Endothelial cell of hepatic sinusoid (primary cell): ENCODE data around the gene RCOR3.
"Not testable (repeated sequence)": the region's sequence is repeated elsewhere in the genome, so short reads cannot be mapped to it uniquely, and the experiment has no call there.

Experiments
- in situ Hi-C: cut with HindIII; loops from 2 replicates; pipeline ENCODE4 v1.10.0; 2017; ENCODE audit warnings: low sequenced_read_pairs

Gene RCOR3

GRCh38 chr1:211259638-211260126, 516 bp downstream of the RCOR3 start:
- in situ Hi-C loops: no loop called here

DNA sequence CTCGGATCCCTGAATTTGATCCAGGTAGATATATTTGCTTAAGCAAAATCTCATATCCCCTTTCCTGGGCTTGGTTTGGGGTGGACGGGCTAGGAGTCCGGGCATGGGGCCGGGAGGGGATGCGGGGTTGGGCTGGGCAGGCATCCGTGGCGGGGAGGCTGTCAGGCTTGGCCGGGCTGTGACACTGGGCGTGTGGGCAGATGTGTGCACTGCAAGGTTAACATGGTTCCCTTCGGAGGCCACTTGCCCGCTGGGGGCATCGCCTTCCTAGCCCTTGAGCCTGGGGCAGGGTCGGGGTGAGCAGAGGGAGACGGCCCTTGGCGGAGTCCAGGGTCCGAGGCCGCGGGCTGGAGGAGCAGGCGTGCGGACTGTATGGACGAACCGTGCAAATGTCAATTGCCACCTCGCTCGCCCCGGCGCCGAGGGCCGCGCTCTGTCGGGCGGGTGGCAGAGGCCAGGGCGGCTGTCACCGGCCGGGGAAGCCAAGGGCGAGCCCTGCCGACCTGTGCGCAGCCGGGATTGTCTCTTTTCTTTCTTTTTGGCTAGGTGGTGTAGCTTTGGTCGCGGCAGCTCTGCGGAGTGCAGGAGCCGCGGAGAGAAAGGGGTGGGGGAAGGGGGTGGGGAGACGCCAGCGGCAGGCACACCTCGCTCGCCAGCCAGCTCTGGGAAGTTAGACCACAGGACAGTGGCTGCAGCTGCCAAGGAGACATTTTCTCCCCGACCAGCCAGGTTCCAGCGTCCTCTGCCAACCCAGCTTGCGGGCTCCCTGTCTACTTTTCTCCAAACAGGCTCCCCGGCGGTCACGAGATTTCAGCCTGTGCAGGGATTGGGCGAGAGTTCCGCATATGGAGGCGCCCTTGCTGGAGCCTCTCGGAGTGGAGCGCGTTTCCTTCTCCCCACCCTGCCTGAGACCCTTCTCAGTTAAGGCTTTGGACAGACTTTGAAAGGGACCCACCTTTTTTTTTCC, 1.3 kb downstream of the RCOR3 start:
- in situ Hi-C loops: no loop called here

GRCh38 chr1:211261229-211261628, 2.1 kb downstream of the RCOR3 start:
- in situ Hi-C loops: no loop called here

DNA sequence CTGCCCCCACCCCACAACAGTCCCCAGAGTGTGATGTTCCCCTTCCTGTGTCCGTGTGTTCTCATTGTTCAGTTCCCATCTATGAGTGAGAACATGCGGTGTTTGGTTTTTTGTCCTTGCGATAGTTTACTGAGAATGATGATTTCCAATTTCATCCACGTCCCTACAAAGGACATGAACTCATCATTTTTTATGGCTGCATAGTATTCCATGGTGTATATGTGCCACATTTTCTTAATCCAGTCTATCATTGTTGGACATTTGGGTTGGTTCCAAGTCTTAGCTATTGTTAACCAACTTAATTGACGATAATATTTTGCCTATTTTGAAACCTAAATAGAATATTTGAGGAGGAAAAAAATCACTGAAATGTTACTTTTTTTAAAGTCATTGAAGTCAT, 3.9 kb downstream of the RCOR3 start:
- in situ Hi-C loops: not testable (repeated sequence)

GRCh38 chr1:211267204-211267857, 8.2 kb downstream of the RCOR3 start:
- in situ Hi-C loops: no loop called here

DNA sequence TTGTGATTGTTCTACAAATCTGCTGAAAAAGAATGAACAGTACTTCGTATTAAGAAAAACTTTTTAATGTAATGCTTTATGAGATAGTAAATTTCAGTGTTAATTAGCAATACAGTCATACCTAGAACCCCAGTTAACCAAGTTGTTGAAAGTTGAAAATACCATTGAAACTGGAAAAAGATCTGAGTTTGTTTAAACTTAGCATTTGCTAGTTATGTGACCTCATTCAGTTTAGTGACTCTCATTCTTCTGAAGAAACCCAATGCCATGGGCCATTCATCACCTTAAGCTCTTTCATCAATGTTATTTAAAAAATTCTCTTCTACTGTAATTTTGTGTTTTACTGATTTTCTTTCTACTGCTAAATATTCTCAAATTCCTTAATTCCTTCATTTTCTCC, 20.2 kb downstream of the RCOR3 start:
- in situ Hi-C loops: no loop called here

DNA sequence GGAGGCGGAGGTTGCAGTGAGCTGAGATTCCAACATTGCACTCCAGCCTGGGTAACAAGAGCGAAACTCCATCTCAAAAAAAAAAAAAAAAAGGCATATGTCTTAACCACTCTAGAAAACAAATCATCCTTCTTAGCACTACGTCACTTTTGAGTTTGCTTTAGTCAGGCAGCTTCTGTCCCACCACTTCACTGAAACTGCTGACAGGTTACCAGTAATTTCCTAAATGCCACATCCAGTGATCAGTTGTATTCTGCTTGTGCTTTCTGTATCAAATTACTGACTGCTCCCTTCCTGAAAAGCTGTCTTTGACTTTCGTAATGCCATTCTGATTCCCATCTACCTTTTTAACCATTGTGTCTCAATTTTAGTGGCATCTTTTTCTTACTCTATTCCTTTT, 21.7 kb downstream of the RCOR3 start:
- in situ Hi-C loops: no loop called here

DNA sequence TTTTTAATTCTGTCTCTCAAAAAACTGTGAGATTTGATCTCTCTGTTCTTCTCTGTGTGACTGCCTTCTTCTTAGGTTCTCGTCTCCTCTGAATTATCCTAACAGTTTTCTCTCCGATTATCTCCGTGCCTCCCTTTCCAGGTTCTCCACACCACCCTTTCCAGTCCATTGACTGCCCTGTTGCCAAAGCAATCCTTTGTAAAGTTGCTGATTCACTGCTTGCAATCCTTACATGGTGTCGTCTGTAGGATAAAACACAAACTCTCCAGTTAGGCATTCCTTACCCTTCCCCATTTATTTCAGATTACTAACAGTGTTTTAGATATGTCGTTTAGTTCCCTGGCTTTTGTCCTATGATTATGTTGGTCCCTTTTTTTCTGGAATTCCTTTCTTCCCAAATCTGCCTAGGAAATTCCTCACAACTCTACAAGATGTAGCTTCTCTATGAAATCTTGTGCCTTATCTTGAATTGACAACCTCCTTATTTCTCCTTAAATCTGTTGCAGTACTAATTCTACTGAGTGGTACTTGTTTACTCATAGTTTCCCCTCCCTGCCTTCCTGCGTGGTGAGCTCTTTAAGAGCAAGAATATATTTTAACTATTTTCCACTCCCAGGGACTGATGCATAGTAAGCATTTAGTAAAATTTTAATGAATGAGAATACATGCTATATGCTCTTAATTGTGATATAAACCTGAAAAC, 22.3 kb downstream of the RCOR3 start:
- in situ Hi-C loops: no loop called here

DNA sequence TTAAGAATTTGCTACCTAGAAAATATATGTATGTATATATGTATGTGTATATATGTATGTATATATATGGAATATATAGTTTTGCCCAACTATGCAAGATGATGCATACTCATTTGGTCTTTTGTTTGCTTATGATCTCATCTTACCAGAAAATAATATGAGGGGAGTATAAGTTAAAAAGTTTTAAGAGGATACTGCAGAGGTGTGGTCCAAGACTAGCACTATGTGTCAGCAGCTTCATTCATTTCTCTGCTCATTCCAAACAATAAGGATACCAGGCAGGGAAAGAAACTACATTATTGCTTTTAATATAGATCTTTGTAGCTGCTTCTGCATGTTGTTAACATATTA, 22.8 kb downstream of the RCOR3 start:
- in situ Hi-C loops: no loop called here

DNA sequence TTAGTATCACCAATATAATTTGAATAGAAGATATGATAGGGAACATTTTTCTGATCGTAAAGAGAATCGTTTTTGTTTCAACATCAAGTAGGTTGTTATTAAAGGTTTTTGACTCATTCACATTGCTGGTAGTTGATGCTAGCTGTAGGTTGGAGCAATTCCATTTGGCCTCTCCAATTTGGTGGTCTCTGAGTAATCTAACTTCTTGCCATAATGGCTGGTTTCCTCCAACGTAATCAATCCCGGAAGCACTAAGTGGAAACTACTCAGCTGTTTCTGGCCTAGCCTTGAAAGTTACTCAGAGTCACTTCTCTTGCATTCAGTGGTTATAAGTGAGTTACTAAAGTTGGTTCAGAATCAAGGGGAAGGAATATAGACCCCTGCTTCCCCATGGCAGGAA, 26.0 kb downstream of the RCOR3 start:
- in situ Hi-C loops: no loop called here

- in situ Hi-C loops: no loop called here
Measured at GRCh38 chr1:211287218-211287617, 28.1 kb downstream of the RCOR3 start.

DNA sequence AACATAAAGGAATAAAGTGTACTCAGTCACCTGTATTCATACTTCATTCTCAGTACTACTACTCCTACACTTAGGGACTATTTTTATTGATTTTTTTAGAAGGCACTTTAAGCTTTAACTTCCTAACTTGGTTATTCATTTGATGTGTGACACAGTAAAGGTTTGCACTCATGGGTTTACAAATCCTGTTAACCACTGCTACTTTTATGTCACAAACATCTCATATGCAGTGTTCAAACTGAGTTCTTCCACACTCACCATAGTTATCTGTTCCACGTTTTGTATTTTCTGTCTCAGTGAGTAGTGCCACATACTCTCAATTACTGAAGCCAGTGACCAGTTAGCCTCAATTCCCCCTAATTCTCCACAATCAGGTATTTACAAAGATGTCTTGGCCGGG, 33.2 kb downstream of the RCOR3 start:
- in situ Hi-C loops: no loop called here

GRCh38 chr1:211296396-211296795, 37.2 kb downstream of the RCOR3 start:
- in situ Hi-C loops: no loop called here

DNA sequence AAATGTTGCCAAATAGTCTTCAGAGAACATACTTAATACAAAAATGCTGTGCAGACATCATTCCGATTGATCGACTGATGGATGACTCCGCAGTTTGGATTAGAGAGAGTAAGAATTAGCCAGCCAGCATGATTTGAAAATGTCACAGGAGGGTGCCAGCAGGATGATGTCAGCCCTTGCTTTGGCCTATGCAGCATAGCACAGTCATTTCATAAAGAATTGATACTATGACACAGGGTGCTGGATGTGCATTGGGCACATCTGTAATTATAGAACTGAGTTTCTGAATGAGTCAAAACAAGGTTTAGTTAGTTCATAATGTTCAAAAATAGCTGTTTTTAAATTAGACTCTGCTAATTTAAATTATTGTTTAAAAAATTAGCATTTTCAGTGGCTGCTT, 45.9 kb downstream of the RCOR3 start:
- in situ Hi-C loops: no loop called here

DNA sequence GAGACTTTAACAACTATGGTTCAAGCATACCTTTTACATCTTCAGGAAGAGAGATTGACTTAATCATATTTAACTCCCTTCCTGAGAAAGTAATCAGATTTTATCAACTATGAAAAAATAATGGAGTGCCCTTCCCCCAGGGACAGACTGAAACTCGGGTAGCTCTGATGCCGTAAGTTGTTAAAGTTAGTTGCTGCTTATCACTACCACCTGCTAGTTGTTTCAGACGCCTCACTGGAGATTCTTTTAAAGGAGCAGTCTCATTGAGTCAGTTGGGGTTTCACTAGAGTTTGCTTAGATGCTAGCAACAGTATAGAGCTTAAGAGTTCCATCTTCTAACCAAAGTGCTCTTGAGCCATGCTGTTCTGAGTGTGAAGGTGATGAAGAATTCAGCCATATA, 50.5 kb downstream of the RCOR3 start:
- in situ Hi-C loops: no loop called here

DNA sequence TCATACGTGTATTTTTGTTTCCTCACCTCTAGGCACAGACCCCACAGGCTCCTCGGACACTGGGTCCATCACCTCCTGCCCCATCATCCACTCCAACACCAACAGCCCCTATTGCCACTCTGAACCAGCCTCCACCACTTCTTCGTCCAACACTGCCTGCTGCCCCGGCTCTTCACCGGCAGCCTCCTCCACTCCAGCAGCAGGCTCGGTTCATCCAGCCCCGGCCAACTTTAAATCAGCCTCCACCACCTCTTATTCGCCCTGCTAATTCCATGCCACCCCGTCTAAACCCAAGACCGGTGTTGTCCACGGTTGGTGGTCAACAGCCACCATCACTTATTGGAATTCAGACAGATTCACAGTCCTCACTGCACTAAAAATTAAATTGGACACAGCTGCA, 54.2 kb downstream of the RCOR3 start:
- in situ Hi-C loops: no loop called here

GRCh38 chr1:211318576-211319280, 59.6 kb downstream of the RCOR3 start:
- in situ Hi-C loops: no loop called here

GRCh38 chr1:211319892-211320291, 60.7 kb downstream of the RCOR3 start:
- in situ Hi-C loops: no loop called here

DNA sequence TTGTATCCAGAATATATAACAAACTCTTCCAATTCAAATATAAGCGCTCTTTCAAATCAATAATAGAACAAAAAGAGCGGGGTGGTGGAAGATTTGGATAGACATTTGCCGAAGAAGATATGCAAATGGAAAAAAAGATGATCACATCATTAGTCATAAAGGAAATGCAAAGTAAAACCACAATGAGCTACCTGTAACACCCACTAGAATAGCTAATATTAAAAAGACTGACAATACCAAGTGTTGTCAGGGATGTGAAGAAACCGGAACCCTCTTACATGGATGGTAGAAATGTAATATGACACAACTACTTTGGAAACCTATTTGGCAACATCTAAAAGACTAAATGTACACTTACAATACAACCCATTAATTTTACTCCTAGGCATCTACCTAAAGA, 61.8 kb downstream of the RCOR3 start:
- in situ Hi-C loops: no loop called here

GRCh38 chr1:211321646-211322045, 62.5 kb downstream of the RCOR3 start:
- in situ Hi-C loops: not testable (repeated sequence)
